HepG2 (cell line): Measurements from ENCODE around the gene BNIP1. TPM values are rescaled to one million over a fixed set of nuclear protein-coding genes. Genes with fewer than 3 reads are reported as not detected.

Experiments
- ATAC-seq: fragments of 200-7000 bp; cut with Tn5 transposase; 3 replicates; pipeline ENCODE4 v1.9.1; 2020; ENCODE audit warnings: mild to moderate bottlenecking, moderate library complexity
- BruUV-seq: library from RNA; stranded (reverse); fragments of 400-500 nt; replicated peaks from 2 replicates; lab custom pipeline; 2021; lab: Mats Ljungman, UMichigan
- CTCF ChIA-PET: fragments of 300-600 bp; formaldehyde crosslinking; extraction: SDS; loops from one replicate; lab custom pipeline; 2021; ENCODE audit warnings: low total read pairs, inconsistent platforms, low intra/inter-chr PET ratio; lab: Yijun Ruan, JAX
- POLR2A ChIA-PET: fragments of 350-600 bp; sonication (Branson Sonifier 250); formaldehyde crosslinking; loops from one replicate; lab custom pipeline; 2020; ENCODE audit warnings: antibody characterized with exemption, inconsistent platforms; lab: Yijun Ruan, JAX
- DNase-seq: peaks from one replicate; pipeline ENCODE4 v3.0.0-alpha.2; 2015; ENCODE audit warnings: low spot score
- FAIRE-seq: peaks from 3 replicates; lab custom pipeline; 2011; peaks lifted over from hg19 to GRCh38; lab: Jason Lieb, UNC
- H2AFZ ChIP-seq: one replicate; pipeline ENCODE4 v1.6.1; 2011; ENCODE audit warnings: low read length, inconsistent platforms
- H3K27ac ChIP-seq: fragments of 300-600 bp; 3 replicates; pipeline ENCODE4 v1.8.0; 2011; ENCODE audit warnings: mixed run types, mild to moderate bottlenecking, mixed read lengths, low read length, inconsistent platforms; ENCODE audit not compliant: insufficient read depth; ENCODE audit errors: extremely low read length
- H3K27me3 ChIP-seq, 2 experiments: fragments of 200-600 bp in 1 of 2; 2 replicates in 1 of 2; 3 replicates in 1 of 2; pipeline versions ENCODE4 v1.6.0 to v1.8.0; 2011; ENCODE audit warnings: low read length in 2 of 2, mild to moderate bottlenecking in 2 of 2, moderate library complexity in 2 of 2, inconsistent platforms in 1 of 2; ENCODE audit not compliant: insufficient read depth in 2 of 2, control insufficient read depth in 1 of 2
- H3K36me3 ChIP-seq, 2 experiments: fragments of 200-600 bp in 1 of 2; replicated peaks in 1 of 2; 2 replicates in 1 of 2; 3 replicates in 1 of 2; pipeline versions ENCODE4 v1.5.1 to v1.8.0; 2011; ENCODE audit warnings: low read length in 2 of 2, inconsistent platforms in 1 of 2; ENCODE audit not compliant: insufficient read depth in 2 of 2, control insufficient read depth in 1 of 2
- H3K4me1 ChIP-seq: 2 replicates; pipeline ENCODE4 v1.5.1; 2012; ENCODE audit warnings: low read length, inconsistent platforms; ENCODE audit not compliant: insufficient read depth
- H3K4me2 ChIP-seq: 2 replicates; pipeline ENCODE4 v1.6.0; 2011; ENCODE audit warnings: low read depth, low read length, inconsistent platforms
- H3K4me3 ChIP-seq, 3 experiments: fragments of 200-600 bp in 1 of 3; sonication (generic), shearing (Covaris generic) in 1 of 3; replicated peaks in 1 of 3; 2 replicates each; pipeline ENCODE4 v1.5.1; 2011 to 2016; ENCODE audit warnings: low read length in 3 of 3, inconsistent platforms in 2 of 3, low read depth in 2 of 3, mild to moderate bottlenecking in 2 of 3, control low read depth in 1 of 3, mixed read lengths in 1 of 3; ENCODE audit not compliant: insufficient read depth in 1 of 3
- H3K79me2 ChIP-seq: one replicate; pipeline ENCODE4 v1.6.1; 2011; ENCODE audit warnings: low read length, inconsistent platforms; ENCODE audit not compliant: insufficient read depth
- H3K9ac ChIP-seq: 2 replicates; pipeline ENCODE4 v1.6.0; 2011; ENCODE audit warnings: mild to moderate bottlenecking, low read depth, low read length, inconsistent platforms; ENCODE audit not compliant: insufficient read depth
- H3K9me3 ChIP-seq: 2 replicates; pipeline ENCODE4 v1.5.1; 2012; ENCODE audit warnings: mild to moderate bottlenecking, low read length
- H4K20me1 ChIP-seq: 2 replicates; pipeline ENCODE4 v1.6.0; 2011; ENCODE audit warnings: inconsistent platforms, mild to moderate bottlenecking, low read length, moderate library complexity; ENCODE audit not compliant: insufficient read depth
- ATAD3A ChIP-seq: sonication (generic); formaldehyde crosslinking; IDR thresholded peaks from 2 replicates; pipeline ENCODE4 v1.4.0; 2020; ENCODE audit warnings: missing genetic modification reagents
- GATA4 ChIP-seq: sonication (generic); IDR thresholded peaks from 2 replicates; pipeline ENCODE4 v1.6.1; 2016; ENCODE audit warnings: antibody characterized with exemption, low read depth, borderline replicate concordance
- HHEX ChIP-seq: IDR thresholded peaks from 2 replicates; pipeline ENCODE4 v1.6.1; 2016; ENCODE audit warnings: control low read depth
- MED13 ChIP-seq: sonication (generic); formaldehyde crosslinking; IDR thresholded peaks from 2 replicates; pipeline ENCODE4 v1.5.0; 2020; ENCODE audit warnings: missing genetic modification reagents
- NFYB ChIP-seq: sonication (generic); formaldehyde crosslinking; IDR thresholded peaks from 2 replicates; pipeline ENCODE4 v1.4.0; 2020; ENCODE audit warnings: missing genetic modification reagents
- RFX1 ChIP-seq: fragments of 450-650 bp; IDR thresholded peaks from 2 replicates; pipeline ENCODE4 v1.6.1; 2017
- SRY ChIP-seq: sonication (generic); formaldehyde crosslinking; IDR thresholded peaks from 2 replicates; pipeline ENCODE4 v1.8.0; 2022; ENCODE audit warnings: mild to moderate bottlenecking, missing genetic modification reagents
- ZBTB21 ChIP-seq: sonication (generic); formaldehyde crosslinking; IDR thresholded peaks from 2 replicates; pipeline ENCODE4 v1.4.0; 2020; ENCODE audit warnings: missing genetic modification reagents
- ZBTB7B ChIP-seq: sonication (generic); formaldehyde crosslinking; IDR thresholded peaks from 2 replicates; pipeline ENCODE4 v1.4.0; 2020; ENCODE audit warnings: missing genetic modification reagents
- ZBTB8A ChIP-seq: sonication (generic); formaldehyde crosslinking; IDR thresholded peaks from 2 replicates; pipeline ENCODE4 v1.4.0; 2020; ENCODE audit warnings: mild to moderate bottlenecking, low read depth, missing genetic modification reagents, borderline replicate concordance
- ZNF33B ChIP-seq: sonication (generic); formaldehyde crosslinking; IDR thresholded peaks from 2 replicates; pipeline ENCODE4 v1.5.1; 2020; ENCODE audit warnings: mild to moderate bottlenecking, missing genetic modification reagents
- ZNF468 ChIP-seq: sonication (generic); formaldehyde crosslinking; IDR thresholded peaks from 2 replicates; pipeline ENCODE4 v1.8.0; 2022; ENCODE audit warnings: mild to moderate bottlenecking, moderate library complexity, missing genetic modification reagents
- ZNF605 ChIP-seq: sonication (generic); formaldehyde crosslinking; IDR thresholded peaks from 2 replicates; pipeline ENCODE4 v1.8.0; 2022; ENCODE audit warnings: mild to moderate bottlenecking, missing genetic modification reagents
- ZNF678 ChIP-seq: sonication (generic); formaldehyde crosslinking; IDR thresholded peaks from 2 replicates; pipeline ENCODE4 v1.4.0; 2020; ENCODE audit warnings: mild to moderate bottlenecking, missing genetic modification reagents
- ZNF749 ChIP-seq: sonication (generic); formaldehyde crosslinking; IDR thresholded peaks from 2 replicates; pipeline ENCODE4 v1.8.0; 2022; ENCODE audit warnings: mild to moderate bottlenecking, missing genetic modification reagents, moderate library complexity, borderline replicate concordance
- ZSCAN29 ChIP-seq: sonication (generic); formaldehyde crosslinking; conservative IDR thresholded peaks from 2 replicates; pipeline ENCODE4 v1.4.0; 2020; ENCODE audit warnings: mild to moderate bottlenecking, missing genetic modification reagents
- WGBS: methylation state at CpG from one replicate; pipeline ENCODE4 v1.1.6; 2017; ENCODE audit warnings: low lambda C conversion rate; 5-methylcytosine and 5-hydroxymethylcytosine counted together
- in situ Hi-C: cut with HindIII; loops from 2 replicates; pipeline ENCODE4 v1.10.0; 2017; ENCODE audit warnings: low pct_unique_long_range_greater_than_20kb; ENCODE audit not compliant: extremely low pct_ligation_motif_present
- intact Hi-C: fragments of 100-400 bp; cut with micrococcal nuclease; formaldehyde crosslinking; loops from one replicate; pipeline ENCODE4 v1.10.0; 2022; ENCODE audit not compliant: unreplicated experiment
- polyA plus RNA-seq, 8 experiments: library from polyadenylated mRNA; depleted of rRNA in 3 of 8; stranded (reverse) in 7 of 8; unstranded in 1 of 8; fragments of >200 nt; fragmentation: Illumina TruSeq in 4 of 8; extraction: Trizol in 4 of 8; gene quantifications; 2 replicates each; pipeline versions ENCODE4 v1.2.1 to v1.2.3, GENCODE V29; 2011 to 2016; ENCODE audit warnings: low read depth in 4 of 8, missing spikeins in 1 of 8, mixed read lengths in 1 of 8; ENCODE audit not compliant: insufficient read depth in 1 of 8
- total RNA-seq, 5 experiments: library from RNA; depleted of rRNA; stranded (reverse); fragments of >200 nt; fragmentation: Illumina TruSeq; extraction: Trizol; gene quantifications; 2 replicates each; pipeline ENCODE4 v1.2.3, GENCODE V29; 2016; ENCODE audit warnings: low read depth in 1 of 5
- TF ChIP-seq, protein P1 (sequence below): sonication (generic); formaldehyde crosslinking; IDR thresholded peaks from 2 replicates; pipeline ENCODE4 v1.5.1; 2020; ENCODE audit warnings: missing genetic modification reagents, mild to moderate bottlenecking, borderline replicate concordance
- TF ChIP-seq, protein P2 (sequence below): sonication (generic); formaldehyde crosslinking; IDR thresholded peaks from 2 replicates; pipeline ENCODE4 v1.5.1; 2020; ENCODE audit warnings: missing genetic modification reagents, mild to moderate bottlenecking, borderline replicate concordance
- TF ChIP-seq, protein P3 (sequence below): sonication (generic); formaldehyde crosslinking; IDR thresholded peaks from 2 replicates; pipeline ENCODE4 v1.4.0; 2020; ENCODE audit warnings: mild to moderate bottlenecking, missing genetic modification reagents

BNIP1 gene
- total and polyA plus RNA-seq, 2 of the 13 experiments (the other 11 are each of a cell fraction or from before 2014, with no cell fraction given), result 13.2 to 16.9 TPM

DNA sequence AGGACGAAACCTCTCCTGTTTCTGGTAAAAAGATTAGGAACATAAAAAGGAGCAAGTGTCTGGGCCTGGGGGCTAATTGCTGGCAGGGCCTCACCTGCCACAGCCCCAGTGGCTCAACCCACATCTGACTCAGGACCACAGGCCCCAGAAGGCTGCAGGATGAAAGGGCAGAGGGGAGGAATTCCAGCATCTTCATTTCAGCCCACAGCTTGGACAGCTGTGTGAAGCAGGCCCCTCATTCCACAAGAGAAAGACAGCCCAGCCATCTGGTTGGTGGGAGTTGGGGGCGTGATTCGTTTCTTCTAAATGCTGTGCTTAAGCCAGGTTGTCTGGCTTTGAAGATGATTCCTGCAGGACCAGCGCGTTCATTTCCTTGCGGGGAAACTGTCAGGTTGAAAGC is 61.6 kb downstream of the BNIP1 start (continued):
- no peak for TF ChIP-seq ZBTB8A (CRISPR knock-in tag)
- TF ChIP-seq NFYB (CRISPR knock-in tag), result no peak

- H3K9me3 ChIP-seq, result no peaks in the 10 kb centered on the region
- H3K4me1 ChIP-seq, result no peaks in the 10 kb centered on the region
- DNase-seq (no peak), ATAC-seq (no peak), FAIRE-seq (no peak)
- no peak overlapping the region for H3K27ac ChIP-seq
- no peak overlapping the region for H3K9ac ChIP-seq
- H3K27me3 ChIP-seq, result peaks cover 3 to 12% of the 10 kb centered on the region in 2 experiments; a peak in 4 of 5 replicates
- no TSS peak for BruUV-seq
- CTCF ChIA-PET, result no interaction called here
- intact Hi-C loops (no loop called here), in situ Hi-C loops (loop anchor here (10.0 kb wide), 1 partner anchor 503 kb away; no protein-coding TSS in a partner anchor)
- H3K79me2 ChIP-seq, result no peaks in the 10 kb centered on the region
- TF ChIP-seq ZNF468 (CRISPR knock-in tag), result no peak
- TF ChIP-seq, protein P1, sequence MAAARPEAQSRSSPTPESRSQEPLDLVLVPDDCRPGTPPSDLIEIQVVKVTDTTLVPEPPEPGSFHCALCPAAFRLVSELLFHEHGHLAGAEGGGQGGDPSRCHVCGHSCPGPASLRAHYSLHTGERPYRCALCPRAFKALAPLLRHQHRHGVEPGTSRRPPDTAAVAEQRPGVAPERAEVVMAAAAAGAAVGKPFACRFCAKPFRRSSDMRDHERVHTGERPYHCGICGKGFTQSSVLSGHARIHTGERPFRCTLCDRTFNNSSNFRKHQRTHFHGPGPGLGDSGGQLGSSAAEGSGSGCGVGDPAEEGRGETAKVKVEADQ (CRISPR knock-in tag), result no peak
- no peak for TF ChIP-seq ATAD3A
- TF ChIP-seq GATA4, result no peak
- no peak for TF ChIP-seq ZBTB7B (CRISPR knock-in tag)
- TF ChIP-seq MED13 (CRISPR knock-in tag), result no peak
- no peak for TF ChIP-seq ZSCAN29 (CRISPR knock-in tag)
- no peak for TF ChIP-seq ZNF749 (CRISPR knock-in tag)
- no peak for TF ChIP-seq SRY
- TF ChIP-seq, protein P2, sequence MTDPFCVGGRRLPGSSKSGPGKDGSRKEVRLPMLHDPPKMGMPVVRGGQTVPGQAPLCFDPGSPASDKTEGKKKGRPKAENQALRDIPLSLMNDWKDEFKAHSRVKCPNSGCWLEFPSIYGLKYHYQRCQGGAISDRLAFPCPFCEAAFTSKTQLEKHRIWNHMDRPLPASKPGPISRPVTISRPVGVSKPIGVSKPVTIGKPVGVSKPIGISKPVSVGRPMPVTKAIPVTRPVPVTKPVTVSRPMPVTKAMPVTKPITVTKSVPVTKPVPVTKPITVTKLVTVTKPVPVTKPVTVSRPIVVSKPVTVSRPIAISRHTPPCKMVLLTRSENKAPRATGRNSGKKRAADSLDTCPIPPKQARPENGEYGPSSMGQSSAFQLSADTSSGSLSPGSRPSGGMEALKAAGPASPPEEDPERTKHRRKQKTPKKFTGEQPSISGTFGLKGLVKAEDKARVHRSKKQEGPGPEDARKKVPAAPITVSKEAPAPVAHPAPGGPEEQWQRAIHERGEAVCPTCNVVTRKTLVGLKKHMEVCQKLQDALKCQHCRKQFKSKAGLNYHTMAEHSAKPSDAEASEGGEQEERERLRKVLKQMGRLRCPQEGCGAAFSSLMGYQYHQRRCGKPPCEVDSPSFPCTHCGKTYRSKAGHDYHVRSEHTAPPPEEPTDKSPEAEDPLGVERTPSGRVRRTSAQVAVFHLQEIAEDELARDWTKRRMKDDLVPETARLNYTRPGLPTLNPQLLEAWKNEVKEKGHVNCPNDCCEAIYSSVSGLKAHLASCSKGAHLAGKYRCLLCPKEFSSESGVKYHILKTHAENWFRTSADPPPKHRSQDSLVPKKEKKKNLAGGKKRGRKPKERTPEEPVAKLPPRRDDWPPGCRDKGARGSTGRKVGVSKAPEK (CRISPR knock-in tag), result no peak
- no peak for TF ChIP-seq ZNF678 (CRISPR knock-in tag)
- no peak for TF ChIP-seq HHEX
- no peak for TF ChIP-seq ZNF33B (CRISPR knock-in tag)
- TF ChIP-seq, protein P3, sequence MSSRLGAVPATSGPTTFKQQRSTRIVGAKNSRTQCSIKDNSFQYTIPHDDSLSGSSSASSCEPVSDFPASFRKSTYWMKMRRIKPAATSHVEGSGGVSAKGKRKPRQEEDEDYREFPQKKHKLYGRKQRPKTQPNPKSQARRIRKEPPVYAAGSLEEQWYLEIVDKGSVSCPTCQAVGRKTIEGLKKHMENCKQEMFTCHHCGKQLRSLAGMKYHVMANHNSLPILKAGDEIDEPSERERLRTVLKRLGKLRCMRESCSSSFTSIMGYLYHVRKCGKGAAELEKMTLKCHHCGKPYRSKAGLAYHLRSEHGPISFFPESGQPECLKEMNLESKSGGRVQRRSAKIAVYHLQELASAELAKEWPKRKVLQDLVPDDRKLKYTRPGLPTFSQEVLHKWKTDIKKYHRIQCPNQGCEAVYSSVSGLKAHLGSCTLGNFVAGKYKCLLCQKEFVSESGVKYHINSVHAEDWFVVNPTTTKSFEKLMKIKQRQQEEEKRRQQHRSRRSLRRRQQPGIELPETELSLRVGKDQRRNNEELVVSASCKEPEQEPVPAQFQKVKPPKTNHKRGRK (CRISPR knock-in tag), result no peak
- TF ChIP-seq ZNF605 (CRISPR knock-in tag), result no peak
- no peak for TF ChIP-seq RFX1
- no peak for TF ChIP-seq ZBTB21 (CRISPR knock-in tag)
- WGBS, result 37% methylated on average over 5 of the region's 7 CpGs
- no peak overlapping the region for H3K4me3 ChIP-seq
- H3K36me3 ChIP-seq, result no peaks in the 10 kb centered on the region
- H4K20me1 ChIP-seq, result no peaks in the 10 kb centered on the region
- no peak overlapping the region for H3K4me2 ChIP-seq
- POLR2A ChIA-PET, result no interaction called here
- no peak overlapping the region for H2AFZ ChIP-seq
These were observed 64.0 kb downstream of the BNIP1 start for GRCh38 chr5:173208296-173208695.
